ENCODE measurements around the gene ASNSD1.

Gene ASNSD1

DNA sequence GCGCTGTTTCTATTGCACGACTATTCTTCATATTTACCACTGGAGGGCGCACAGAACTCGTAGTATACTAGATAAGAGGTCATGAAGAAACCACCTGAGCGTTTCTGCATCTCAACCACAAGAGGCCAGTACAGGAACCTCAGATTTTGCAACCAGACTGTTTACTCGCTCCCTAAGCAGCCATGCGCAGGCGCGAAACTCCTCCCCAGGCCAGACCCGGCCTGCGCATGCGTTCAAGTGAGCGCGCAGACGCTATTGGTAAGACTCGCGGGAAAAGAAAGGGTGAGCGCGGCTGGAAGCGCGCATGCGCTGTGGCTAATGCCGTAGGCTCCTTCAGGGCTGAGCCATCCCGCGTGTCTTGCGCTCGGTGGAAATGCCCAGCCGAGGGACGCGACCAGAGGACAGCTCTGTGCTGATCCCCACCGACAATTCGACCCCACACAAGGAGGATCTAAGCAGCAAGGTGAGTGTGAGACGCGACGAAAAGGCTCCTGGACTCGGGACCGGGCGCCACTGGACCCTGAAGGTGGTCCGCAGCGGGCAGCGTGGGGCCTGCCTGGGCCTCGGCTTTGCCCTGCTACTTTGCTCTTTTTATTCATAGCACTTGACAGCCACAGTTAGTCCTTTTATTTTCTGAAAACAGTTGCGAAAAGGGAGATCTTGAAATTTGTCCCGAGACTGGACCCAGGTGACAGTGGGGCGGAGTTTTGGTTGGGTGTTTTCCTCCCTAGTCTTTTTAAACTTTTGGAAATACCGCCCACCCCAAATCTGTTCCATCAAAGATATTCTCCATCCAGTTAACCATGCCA, at the start of gene ASNSD1:
TSS of gene ASNSD1 (plus strand) at position 312 of the 809 bp plus-strand sequence. CDS start 4,674 bp downstream, outside the sequence.
- peak; percentile 98 for DNase-seq

DNA sequence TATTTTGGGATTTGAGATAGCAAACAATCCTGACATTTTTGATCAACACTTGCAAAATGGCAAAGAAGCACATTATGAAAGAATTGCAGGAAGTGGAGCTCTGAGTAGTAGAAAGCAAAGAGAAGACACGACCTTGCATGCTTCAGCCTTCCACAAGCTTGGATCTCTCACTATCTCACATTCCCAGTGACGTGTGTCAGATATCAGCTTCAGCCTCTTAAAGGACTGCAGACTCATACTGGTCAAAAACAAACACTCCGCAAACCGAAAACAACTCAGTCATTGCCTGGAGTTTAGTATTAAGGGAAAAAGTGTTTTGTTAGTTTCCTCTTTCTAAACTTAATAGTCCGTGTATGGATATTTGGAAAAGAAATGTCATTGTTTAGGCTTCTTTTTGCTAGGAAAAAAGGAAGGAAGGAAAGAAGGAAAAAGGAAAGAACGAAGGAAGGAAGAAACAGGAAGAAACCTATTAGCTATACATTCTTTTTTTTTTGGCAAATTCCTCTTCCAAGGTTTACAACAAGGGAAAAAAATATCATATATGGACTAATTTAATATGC, 48.1 kb upstream of the ASNSD1 start:
- no peak for DNase-seq

DNA sequence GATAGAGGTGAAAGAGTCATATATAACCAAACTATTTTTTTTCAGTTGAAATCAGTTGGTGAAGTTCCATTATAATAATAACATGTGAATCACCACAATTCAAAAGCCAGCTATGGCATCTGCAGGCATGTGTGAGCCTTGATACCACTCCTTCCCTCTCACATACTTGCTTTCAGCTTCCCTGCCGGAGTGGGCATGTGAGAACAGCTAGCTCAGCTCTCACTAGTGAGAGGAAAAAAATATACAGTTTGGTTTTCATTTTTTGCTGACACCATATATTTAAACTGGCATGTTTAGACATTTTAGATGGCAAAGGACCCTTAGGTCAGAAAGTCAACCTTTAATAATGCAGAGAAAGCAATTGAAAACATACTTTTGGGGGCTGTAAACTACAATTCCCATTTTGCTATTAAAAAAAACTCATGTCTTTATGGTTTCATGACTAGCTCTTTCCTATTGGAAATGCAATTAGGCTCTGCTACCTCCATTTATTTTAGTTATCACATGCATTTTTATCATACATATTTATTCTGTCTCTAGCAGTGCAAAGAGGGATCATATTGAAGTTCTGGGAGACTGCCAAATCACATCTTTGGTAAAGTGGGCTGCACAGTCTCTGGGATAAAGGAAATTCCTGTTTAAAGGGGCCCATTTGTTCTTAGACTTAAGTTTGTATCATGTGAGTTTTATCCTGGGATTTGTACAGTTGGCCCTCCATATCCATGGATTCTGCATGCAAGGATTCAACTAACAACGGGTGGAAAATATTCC, 47.4 kb upstream of the ASNSD1 start:
- no peak for DNase-seq

DNA sequence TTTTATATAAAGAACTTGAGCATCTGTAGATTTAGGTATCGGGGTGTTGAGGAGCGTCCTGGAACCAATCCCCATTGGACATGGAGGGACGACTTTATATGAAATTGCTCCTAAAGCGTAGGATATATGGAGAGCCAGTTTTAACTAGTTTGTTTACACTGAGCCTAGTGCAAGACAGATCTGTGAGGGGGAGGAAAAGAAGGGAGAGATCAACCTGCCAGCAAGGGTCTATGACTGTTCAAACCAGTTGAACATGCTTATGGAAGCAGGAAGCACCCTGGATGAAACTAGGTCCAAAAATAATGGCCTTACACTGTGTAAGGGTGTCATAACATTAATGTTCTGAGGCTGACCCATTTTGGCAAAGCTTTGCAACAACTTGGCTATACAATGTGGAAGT, 46.7 kb upstream of the ASNSD1 start:
- DNase-seq: no peak

- DNase-seq: no peak
Measured at GRCh38 chr2:189618197-189618596, 43.1 kb upstream of the ASNSD1 start.

DNA sequence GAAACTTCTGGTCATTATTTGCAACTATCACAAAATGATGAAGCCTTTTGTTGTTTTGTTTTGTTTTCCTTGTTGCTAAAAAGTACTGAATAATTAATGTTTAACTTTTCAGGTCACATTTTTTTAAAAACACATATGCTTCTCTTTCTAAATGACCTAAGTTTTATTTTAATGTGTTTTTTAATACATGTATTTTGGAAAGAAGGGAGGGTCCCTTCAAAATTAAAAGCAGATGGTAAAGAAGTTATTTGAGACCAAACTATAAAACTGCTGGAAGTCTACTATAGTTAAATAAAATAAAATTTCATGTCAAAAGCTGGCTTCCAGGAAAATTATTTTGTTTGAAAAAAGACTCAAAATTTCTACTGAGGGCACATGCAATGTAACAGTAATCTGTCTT, 39.5 kb upstream of the ASNSD1 start:
- no peak for DNase-seq

- DNase-seq: no peak
Measured at GRCh38 chr2:189623049-189623448, 38.2 kb upstream of the ASNSD1 start.

DNA sequence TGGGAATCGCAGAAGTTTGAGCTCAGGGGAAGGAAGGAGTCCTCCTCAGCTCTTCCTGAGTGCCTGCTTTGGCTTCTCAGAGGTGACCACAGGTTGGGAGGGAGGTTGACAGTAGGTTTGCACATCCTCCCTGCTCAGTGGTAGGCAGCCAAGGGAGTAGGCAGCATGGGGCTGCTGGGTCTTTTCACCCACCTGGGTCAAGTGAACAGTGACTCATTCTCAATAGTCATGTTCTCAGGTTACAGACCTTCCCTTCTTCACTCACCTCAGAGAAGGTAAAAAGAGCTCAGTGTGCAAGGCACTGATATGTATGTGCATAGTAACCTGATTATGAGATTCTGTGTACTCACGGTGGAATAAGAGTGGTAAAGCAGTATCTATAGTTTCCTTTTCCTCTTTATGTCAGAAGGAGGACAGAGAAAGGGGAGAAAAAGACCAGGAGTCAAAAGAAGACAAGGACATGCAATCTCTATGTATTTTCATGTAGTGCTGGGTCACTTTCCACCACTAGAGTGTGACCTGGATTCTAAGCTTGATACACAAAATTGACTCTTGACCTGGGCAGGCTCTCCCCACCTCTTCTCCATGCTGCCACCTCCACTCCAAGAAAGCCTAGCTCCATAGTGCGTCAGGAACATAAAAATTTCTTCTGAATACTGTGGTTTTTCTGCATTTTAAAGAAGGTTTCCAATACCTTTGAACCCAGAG, 36.5 kb upstream of the ASNSD1 start:
- no peak for DNase-seq

GRCh38 chr2:189625636-189626035, 35.6 kb upstream of the ASNSD1 start:
- DNase-seq: no peak

GRCh38 chr2:189627789-189628188, 33.5 kb upstream of the ASNSD1 start:
- DNase-seq: no peak

GRCh38 chr2:189628817-189629530, 32.3 kb upstream of the ASNSD1 start:
- DNase-seq: no peak

DNA sequence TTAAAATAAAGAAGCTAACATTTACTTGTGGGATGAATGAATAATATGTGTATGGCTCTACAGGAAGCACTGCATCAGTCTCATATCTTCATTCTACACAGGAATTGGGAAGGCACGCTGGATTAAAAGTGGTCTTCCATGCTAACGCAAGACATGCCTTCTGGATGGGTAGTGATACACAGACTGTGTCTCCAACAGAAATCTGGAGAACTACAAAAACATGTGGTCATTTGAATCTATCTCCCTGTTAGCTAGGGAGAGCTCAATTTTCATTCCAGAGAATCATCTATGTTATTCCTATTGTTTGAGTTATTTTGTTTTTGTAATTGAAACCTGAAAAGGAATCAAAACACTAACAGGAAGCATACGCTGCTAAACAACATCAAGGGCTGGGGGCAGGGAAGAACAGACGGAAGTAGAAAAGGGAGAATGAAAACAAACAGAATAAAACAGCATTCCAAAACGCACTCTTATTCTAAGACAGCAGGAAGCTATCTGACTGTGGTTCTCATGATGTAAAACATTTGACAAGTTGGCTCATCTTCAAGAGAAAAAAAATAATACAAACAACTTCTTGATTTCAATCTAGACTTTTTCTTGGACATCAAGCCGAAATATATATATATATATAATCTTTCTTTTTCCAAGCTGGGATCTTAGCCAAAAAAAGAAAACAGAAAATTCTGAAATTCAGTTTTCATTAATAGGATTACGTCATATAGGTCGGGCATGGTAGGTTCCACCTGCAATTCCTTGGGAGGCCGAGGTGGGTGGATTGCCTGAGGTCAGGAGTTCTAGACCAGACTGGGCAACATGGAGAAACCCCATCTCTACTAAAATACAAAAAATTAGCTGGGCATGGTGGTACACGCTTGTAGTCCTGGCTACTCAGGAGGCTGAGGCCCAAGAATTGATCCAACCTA, 31.5 kb upstream of the ASNSD1 start:
- DNase-seq: no peak

GRCh38 chr2:189631849-189632248, 29.4 kb upstream of the ASNSD1 start:
- no peak for DNase-seq

- DNase-seq: no peak
Measured at GRCh38 chr2:189633392-189633811, 27.9 kb upstream of the ASNSD1 start.

DNA sequence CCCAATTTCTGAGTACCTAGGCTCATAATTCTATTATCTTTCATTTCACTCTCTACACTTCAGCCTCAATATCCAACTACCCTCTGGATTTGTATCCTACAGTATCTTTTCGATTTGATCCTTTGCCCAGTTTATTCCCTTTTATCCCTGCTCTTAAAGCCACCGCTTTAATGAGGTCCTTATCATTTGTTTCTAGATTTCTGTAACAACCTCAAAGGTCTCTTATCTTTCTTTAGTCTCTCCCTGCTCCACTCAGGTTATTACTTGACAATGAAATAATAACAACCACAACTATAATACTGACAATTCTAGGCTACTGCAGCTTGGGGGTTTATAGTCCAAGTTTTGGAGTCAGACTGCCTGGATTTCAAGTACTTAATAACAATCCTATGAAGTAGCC, 25.9 kb upstream of the ASNSD1 start:
- no peak for DNase-seq

DNA sequence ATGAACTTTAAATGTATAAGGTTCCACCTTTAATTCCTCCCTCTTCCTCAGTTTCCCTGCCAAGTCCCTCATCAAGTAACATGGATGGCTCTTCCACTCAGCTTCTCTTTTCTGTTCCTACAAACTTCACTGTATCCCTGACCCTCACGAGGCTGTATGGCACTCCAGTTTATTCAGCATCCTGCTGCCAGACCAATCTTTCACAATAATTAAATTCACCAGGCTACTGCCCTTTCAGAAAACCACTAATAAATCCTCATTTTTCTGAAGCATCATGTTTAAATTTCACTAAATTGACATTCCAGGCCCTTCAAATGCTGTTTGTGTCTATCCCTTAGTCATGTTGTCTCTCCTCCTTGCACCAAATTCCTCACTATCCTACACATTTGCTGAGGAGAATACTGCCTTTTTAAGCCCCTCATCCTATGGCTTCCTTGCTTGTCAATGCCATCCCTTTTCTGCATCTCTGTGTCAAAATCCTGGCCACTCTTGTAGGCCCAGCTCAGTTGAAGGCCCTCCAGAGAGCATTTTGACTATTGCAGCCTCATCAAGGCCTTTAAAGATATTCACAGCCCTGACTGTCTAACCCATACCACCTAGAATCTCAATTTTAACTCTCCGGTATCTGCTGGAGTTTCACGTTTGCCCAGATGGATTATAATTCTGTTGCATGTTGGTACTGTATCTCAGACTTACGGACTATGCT, 22.8 kb upstream of the ASNSD1 start:
- DNase-seq: no peak

DNA sequence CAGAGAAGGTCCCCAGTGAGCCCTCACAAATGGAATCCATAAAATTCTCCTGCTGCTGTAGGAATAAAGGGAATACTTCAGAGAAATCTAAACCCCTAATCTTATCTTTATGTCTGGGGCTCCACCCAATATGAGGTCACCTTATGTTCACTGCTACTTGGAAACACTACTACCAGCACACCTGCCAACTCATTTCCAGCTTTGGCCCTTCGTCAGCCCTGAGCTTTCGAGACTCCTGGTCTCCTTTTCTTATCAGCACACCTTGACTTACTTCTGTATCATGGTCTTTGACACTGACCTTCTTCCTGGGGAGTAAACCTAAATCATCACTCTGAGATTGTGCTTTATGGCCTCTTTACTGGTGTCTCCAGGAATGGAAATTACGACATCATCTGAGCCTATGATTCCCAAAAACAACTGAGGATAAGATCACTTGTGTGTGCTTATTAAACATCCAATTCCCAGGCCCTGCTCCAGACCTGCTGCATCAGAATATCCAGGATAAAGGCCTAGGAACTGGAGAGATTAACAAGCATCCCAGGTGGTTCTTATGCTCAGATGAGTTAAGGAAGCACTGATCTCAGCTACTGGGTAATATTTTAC, 22.2 kb upstream of the ASNSD1 start:
- no peak for DNase-seq

- peak; percentile 2 for DNase-seq
Measured at GRCh38 chr2:189641002-189641401, 20.3 kb upstream of the ASNSD1 start.

DNA sequence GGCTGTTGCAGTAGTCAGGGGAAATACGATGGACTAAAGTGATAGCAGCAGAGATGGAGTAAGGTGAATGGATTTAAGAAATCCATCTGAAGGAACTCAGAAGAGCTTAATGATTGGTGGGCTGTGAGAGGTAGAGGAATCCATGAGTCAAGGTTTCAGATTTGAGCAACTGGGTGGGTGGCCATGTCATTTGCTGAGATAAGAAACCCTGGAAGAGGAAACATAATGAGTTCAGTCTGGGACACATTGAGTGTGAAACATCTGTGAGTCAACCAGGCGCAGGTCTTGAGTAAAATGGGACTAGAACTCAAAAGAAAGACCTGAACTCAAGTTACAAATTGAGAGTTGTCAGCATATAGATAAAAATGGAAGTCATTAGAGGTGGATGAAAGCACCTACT, 19.7 kb upstream of the ASNSD1 start:
- no peak for DNase-seq

DNA sequence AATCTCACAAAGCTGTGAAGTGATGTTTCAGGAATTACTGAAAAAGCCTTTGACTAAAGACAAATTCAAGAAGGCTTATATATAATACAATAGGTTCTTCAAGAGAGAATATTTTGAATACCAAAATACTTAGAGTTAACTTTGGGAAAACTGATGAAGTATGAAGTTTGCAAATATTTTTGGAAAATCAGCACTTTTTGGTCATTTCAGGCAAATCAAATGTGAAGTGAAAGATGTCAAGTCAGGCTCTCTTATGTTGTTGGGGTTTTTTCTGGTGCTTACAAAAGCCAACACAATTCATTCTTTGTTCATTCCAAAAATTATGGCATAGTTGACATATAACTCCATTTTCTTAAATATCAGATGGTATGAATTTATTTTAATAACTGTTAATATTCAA, 14.7 kb upstream of the ASNSD1 start:
- no peak for DNase-seq

Data from NCI-H2171 (cell line).